Gastrocnemius medialis (tissue), 4 donors: Measurements from ENCODE around the gene SLC35E1.

Source experiments
- POLR2A ChIP-seq, 2 donors: fragments of 450-650 bp; IDR thresholded peaks; one replicate each; pipeline ENCODE4 v1.6.1; 2017; ENCODE audit warnings: antibody characterized with exemption in 2 of 2, mild to moderate bottlenecking in 2 of 2, moderate library complexity in 2 of 2
- TF ChIP-seq, protein P1 (sequence below), 5 experiments: fragments of 450-650 bp in 3 of 5; fragments of 200-600 bp in 2 of 5; sonication (generic) in 2 of 5; IDR thresholded peaks in 4 of 5; conservative IDR thresholded peaks in 1 of 5; 1 replicate in 4 of 5; 2 replicates in 1 of 5; pipeline ENCODE4 v1.5.1; 2016 to 2019; ENCODE audit warnings: antibody characterized with exemption in 5 of 5, mild to moderate bottlenecking in 3 of 5, moderate library complexity in 3 of 5

DNA sequence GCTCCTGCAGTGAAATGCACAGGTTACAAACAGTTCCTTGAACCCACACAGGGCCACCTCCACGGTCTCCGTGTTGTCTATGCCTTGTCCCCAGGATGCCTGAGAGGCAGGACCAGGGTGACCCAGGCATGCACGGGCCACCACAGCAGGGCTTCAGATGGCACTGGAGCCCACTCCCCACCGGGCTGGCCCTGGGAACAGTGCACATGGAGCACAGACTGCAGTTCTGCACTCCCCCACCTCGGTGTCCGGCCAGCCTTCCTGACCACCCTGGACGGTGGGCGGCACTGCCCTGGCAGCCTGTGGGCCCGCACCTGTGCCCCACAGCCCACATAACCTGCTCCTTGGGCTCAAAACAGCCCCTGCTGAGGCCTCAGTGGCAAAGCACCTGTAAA, 14.3 kb upstream of the SLC35E1 start:
- TF ChIP-seq, protein P1, sequence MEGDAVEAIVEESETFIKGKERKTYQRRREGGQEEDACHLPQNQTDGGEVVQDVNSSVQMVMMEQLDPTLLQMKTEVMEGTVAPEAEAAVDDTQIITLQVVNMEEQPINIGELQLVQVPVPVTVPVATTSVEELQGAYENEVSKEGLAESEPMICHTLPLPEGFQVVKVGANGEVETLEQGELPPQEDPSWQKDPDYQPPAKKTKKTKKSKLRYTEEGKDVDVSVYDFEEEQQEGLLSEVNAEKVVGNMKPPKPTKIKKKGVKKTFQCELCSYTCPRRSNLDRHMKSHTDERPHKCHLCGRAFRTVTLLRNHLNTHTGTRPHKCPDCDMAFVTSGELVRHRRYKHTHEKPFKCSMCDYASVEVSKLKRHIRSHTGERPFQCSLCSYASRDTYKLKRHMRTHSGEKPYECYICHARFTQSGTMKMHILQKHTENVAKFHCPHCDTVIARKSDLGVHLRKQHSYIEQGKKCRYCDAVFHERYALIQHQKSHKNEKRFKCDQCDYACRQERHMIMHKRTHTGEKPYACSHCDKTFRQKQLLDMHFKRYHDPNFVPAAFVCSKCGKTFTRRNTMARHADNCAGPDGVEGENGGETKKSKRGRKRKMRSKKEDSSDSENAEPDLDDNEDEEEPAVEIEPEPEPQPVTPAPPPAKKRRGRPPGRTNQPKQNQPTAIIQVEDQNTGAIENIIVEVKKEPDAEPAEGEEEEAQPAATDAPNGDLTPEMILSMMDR (IDR thresholded peaks at IDR 0.05 in 4 of 5, conservative IDR thresholded peaks at IDR 0.05 in 1 of 5) = no peak
- TF ChIP-seq POLR2A (IDR thresholded peaks at IDR 0.05) = no peak
